CD8-positive, alpha-beta memory T cell (primary cell): ENCODE data around the gene DPH7. TPM values are rescaled to one million over a fixed set of nuclear protein-coding genes. Genes with fewer than 3 reads are reported as not detected.

Source experiments
- CTCF ChIA-PET: fragments of 350-600 bp; sonication (Branson Sonifier 250); formaldehyde crosslinking; loops from one replicate; lab custom pipeline; 2021; ENCODE audit warnings: antibody characterized with exemption; lab: Charles Lee
- POLR2A ChIA-PET: fragments of 350-600 bp; sonication (Branson Sonifier 250); formaldehyde crosslinking; loops from one replicate; lab custom pipeline; 2021; ENCODE audit warnings: antibody characterized with exemption; lab: Charles Lee
- DNase-seq, 5 donors: peaks; one replicate each; pipeline versions ENCODE4 v3.0.0 to v3.0.0-alpha.2; 2020 to 2022; ENCODE audit warnings: mixed read lengths in 1 of 5
- H3K27ac ChIP-seq: one replicate; pipeline ENCODE4 v1.7.0; 2013; ENCODE audit warnings: low read depth, mild to moderate bottlenecking, low read length, moderate library complexity
- H3K27me3 ChIP-seq: 2 replicates; pipeline ENCODE4 v1.7.0; 2013; ENCODE audit warnings: low read length, mild to moderate bottlenecking; ENCODE audit not compliant: insufficient read depth, poor library complexity, severe bottlenecking
- H3K36me3 ChIP-seq: 2 replicates; pipeline ENCODE4 v1.7.0; 2013; ENCODE audit warnings: mild to moderate bottlenecking, low read length, moderate library complexity; ENCODE audit not compliant: insufficient read depth
- H3K4me1 ChIP-seq: 2 replicates; pipeline ENCODE4 v1.7.0; 2013; ENCODE audit warnings: mild to moderate bottlenecking, low read length, moderate library complexity; ENCODE audit not compliant: insufficient read depth
- H3K4me3 ChIP-seq: 2 replicates; pipeline ENCODE4 v1.7.0; 2013; ENCODE audit warnings: mild to moderate bottlenecking, low read length
- H3K9me3 ChIP-seq: 2 replicates; pipeline ENCODE4 v1.7.0; 2013; ENCODE audit warnings: mild to moderate bottlenecking, low read length
- H3K27ac Mint-ChIP-seq, 8 donors: one replicate each; pipeline ENCODE4 v1.8.0; 2020 to 2021; ENCODE audit warnings: mixed read lengths in 8 of 8, mild to moderate bottlenecking in 6 of 8, inconsistent platforms in 3 of 8, moderate library complexity in 3 of 8
- H3K27me3 Mint-ChIP-seq, 2 donors: one replicate each; pipeline ENCODE4 v1.8.0; 2020 to 2021; ENCODE audit warnings: mixed read lengths in 2 of 2, mild to moderate bottlenecking in 1 of 2, moderate library complexity in 1 of 2
- H3K36me3 Mint-ChIP-seq, 3 donors: one replicate each; pipeline ENCODE4 v1.8.0; 2020 to 2021; ENCODE audit warnings: mixed read lengths in 3 of 3, inconsistent platforms in 1 of 3, mild to moderate bottlenecking in 1 of 3
- H3K4me1 Mint-ChIP-seq, 3 donors: one replicate each; pipeline ENCODE4 v1.8.0; 2020 to 2021; ENCODE audit warnings: mixed read lengths in 3 of 3, inconsistent platforms in 1 of 3, mild to moderate bottlenecking in 1 of 3
- H3K4me3 Mint-ChIP-seq, 7 donors: one replicate each; pipeline ENCODE4 v1.8.0; 2020 to 2021; ENCODE audit warnings: mixed read lengths in 7 of 7, mild to moderate bottlenecking in 6 of 7, moderate library complexity in 4 of 7, inconsistent platforms in 2 of 7
- H3K9me3 Mint-ChIP-seq, 5 donors: one replicate each; pipeline ENCODE4 v1.8.0; 2020 to 2022; ENCODE audit warnings: mixed read lengths in 5 of 5, mild to moderate bottlenecking in 3 of 5, moderate library complexity in 2 of 5, inconsistent platforms in 1 of 5
- polyA plus RNA-seq: library from polyadenylated mRNA; unstranded; fragments of 300-500 nt; fragmentation: Illumina TruSeq; gene quantifications from one replicate; pipeline ENCODE4 v1.2.3, GENCODE V29; 2021
- total RNA-seq, 2 experiments: library from RNA; stranded (reverse); gene quantifications; one replicate each; pipeline ENCODE4 v1.2.3, GENCODE V29; 2021

DPH7 gene
- total and polyA plus RNA-seq, 3 experiments from 2014 or later, result 31.3 to 38.2 (median 37.3) TPM

DNA sequence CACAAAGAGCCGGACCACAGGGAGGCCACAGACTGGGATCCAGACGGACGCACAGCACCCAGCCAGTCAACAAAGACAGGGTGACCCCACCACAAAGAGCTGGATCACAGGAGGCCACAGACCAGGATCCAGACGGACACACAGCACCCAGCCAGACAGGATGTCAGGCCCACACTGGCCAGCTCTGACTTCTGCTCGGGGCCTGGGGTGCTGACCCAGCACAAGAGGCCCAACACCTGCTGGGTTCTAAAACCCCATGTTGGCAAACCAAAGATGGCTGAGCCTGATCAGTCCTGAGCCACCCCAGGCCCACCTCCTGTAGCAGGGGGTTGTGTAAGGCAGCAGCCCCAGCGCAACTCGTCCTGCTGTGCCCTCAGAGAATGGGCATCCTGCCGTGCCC is 5.2 kb upstream of the DPH7 start:
- Mint-ChIP-seq H3K9me3 (no peaks in the 10 kb centered on the region), H3K4me3 (peak overlapping the region in 1 of 7 donors; percentile 74), H3K36me3 (peaks cover 4 to 64% (median 4%) of the 10 kb centered on the region in 3 donors), H3K27ac (no peak overlapping the region), H3K4me1 (peaks cover 7 to 16% (median 8%) of the 10 kb centered on the region in 3 donors), H3K27me3 (peaks cover 0 to 3% of the 10 kb centered on the region in 2 donors)
- Histone ChIP-seq H3K36me3 (peaks cover 17% of the 10 kb centered on the region), H3K4me3 (no peak overlapping the region), H3K27ac (no peak overlapping the region), H3K4me1 (peaks cover 3% of the 10 kb centered on the region), H3K27me3 (no peaks in the 10 kb centered on the region), H3K9me3 (no peaks in the 10 kb centered on the region)
- POLR2A ChIA-PET, result no interaction called here
- no peak for DNase-seq
- CTCF ChIA-PET, result no interaction called here

DNA sequence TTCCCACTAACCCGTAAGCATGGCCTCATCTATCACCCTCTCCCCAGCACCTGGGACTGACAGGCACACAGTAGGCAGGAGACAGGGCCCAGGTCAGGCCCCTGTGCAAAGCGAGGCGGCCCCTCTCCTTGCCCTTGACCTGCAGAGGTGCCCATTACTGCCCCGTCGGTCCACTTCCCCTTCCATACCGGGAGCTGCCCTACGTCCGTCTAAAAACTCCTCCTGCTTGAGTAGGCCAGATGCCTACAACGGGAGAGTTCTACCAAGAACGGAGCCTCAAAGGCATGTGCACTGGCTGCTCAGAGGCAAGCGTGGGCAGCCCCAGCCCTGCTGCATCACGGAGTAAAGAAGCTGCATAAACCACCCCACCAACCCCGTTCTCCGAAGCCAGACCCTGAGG is 4.6 kb upstream of the DPH7 start:
- CTCF ChIA-PET, result no interaction called here
- H3K4me3 Mint-ChIP-seq, result peak overlapping the region in 1 of 7 donors; percentile 74
- H3K4me1 Mint-ChIP-seq, result peaks cover 7 to 12% (median 10%) of the 10 kb centered on the region in 3 donors
- DNase-seq, result no peak
- H3K36me3 Mint-ChIP-seq, result peaks cover 4 to 61% (median 4%) of the 10 kb centered on the region in 3 donors
- no peaks in the 10 kb centered on the region for H3K4me1 ChIP-seq
- H3K27me3 ChIP-seq, result no peaks in the 10 kb centered on the region
- no peak overlapping the region for H3K4me3 ChIP-seq
- peaks cover 17% of the 10 kb centered on the region for H3K36me3 ChIP-seq
- no peak overlapping the region for H3K27ac ChIP-seq
- H3K27ac Mint-ChIP-seq, result no peak overlapping the region
- peaks cover 0 to 3% of the 10 kb centered on the region in 2 donors for H3K27me3 Mint-ChIP-seq
- H3K9me3 Mint-ChIP-seq, result no peaks in the 10 kb centered on the region
- no peaks in the 10 kb centered on the region for H3K9me3 ChIP-seq
- POLR2A ChIA-PET, result no interaction called here

DNA sequence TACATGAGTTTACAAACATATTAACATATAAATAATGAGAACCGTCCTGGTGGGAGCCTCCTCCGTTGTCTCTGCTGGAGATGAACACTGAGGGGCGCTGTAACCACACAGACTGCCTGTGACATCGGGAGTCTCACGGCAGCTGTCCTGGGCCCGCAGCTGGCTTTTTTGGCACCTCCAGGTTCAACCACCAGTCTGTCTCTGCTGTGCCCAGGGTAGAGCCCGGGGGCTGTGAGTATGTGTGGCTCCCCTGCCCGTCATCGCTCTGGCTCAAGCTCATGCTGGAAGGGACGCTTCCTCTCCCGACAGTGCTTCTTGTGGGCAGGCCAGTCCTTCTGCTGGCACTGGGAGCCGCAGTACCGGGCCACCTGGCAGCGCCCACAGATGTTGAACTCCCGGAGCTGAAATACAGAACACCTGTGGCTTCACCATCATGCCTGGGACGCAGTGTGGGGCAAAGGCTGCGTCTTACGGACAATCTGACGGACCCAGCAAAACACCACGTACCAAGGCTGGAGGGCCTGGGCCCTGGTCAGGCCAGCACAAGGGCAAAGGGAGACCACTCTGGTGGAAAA is 3.6 kb upstream of the DPH7 start:
- no peaks in the 10 kb centered on the region for H3K9me3 Mint-ChIP-seq

DNA sequence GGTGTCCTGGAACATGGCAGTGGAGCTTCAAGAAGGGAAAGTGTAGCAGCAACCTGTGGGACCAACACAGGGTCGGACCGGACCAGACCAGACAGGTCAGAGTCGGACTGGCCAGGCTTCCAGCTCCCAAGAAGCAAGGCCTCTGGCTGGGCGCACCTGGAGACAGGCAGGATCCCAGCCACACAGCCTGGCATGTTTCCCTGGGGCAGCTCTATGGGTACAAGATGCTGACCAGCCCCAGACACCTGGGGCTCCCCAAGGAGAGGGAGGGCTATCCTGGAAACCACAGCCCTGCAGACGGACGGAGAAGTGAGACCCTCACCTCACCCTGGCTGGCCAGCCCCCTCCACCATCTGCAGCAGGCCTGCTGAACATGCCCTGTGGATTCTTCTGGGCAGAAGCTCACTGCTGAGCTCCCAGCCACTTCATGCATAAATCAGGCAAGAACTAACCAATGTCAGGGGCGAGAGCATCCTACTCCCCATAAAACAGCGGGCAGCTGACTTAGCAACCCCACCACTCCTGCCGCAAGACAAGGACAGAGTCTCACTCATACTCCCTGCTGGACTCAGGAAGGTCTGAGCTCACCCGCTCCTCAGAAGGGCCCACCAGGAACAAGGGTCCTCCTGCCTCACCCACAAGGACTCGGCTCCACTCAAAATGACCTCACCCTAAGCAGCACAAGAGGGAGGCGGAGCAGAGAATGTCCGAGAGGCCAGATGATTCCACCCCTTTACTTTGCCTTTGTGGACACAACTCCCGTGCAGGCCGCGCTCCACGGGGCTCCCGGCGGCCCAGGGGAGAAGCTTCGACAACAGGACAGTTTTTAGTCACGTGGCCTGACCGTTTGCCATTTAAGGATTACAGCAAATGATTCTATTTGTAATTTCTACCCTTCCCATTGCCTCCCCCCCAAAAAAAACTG is 2.9 kb upstream of the DPH7 start:
- Histone ChIP-seq H3K4me3 (no peak overlapping the region), H3K27ac (no peak overlapping the region), H3K9me3 (no peaks in the 10 kb centered on the region), H3K27me3 (no peaks in the 10 kb centered on the region), H3K4me1 (peaks cover 16% of the 10 kb centered on the region), H3K36me3 (peaks cover 2% of the 10 kb centered on the region)
- H3K9me3 Mint-ChIP-seq, result no peaks in the 10 kb centered on the region
- no peak for DNase-seq
- H3K4me1 Mint-ChIP-seq, result peaks cover 15 to 19% (median 16%) of the 10 kb centered on the region in 3 donors
- H3K4me3 Mint-ChIP-seq, result peak overlapping the region in 2 of 7 donors; percentile 30 to 68
- peaks cover 0 to 46% (median 4%) of the 10 kb centered on the region in 3 donors for H3K36me3 Mint-ChIP-seq
- POLR2A ChIA-PET, result no interaction called here
- CTCF ChIA-PET, result no interaction called here
- peak overlapping the region in 3 of 8 donors; percentile 26 to 65 (median 35) for H3K27ac Mint-ChIP-seq
- peaks cover 0 to 3% of the 10 kb centered on the region in 2 donors for H3K27me3 Mint-ChIP-seq

More for the DNA sequence above, 3.6 kb upstream of the DPH7 start:
- Histone ChIP-seq H3K4me3 (no peak overlapping the region), H3K4me1 (peaks cover 9% of the 10 kb centered on the region), H3K27ac (no peak overlapping the region), H3K27me3 (no peaks in the 10 kb centered on the region), H3K9me3 (no peaks in the 10 kb centered on the region), H3K36me3 (peaks cover 9% of the 10 kb centered on the region)
- ChIA-PET CTCF (no interaction called here), POLR2A (no interaction called here)
- H3K27me3 Mint-ChIP-seq, result peaks cover 0 to 3% of the 10 kb centered on the region in 2 donors
- H3K27ac Mint-ChIP-seq, result no peak overlapping the region
- H3K4me1 Mint-ChIP-seq, result peaks cover 10 to 12% (median 11%) of the 10 kb centered on the region in 3 donors
- DNase-seq, result no peak
- H3K36me3 Mint-ChIP-seq, result peaks cover 0 to 51% (median 4%) of the 10 kb centered on the region in 3 donors
- peak overlapping the region in 1 of 7 donors; percentile 30 for H3K4me3 Mint-ChIP-seq

DNA sequence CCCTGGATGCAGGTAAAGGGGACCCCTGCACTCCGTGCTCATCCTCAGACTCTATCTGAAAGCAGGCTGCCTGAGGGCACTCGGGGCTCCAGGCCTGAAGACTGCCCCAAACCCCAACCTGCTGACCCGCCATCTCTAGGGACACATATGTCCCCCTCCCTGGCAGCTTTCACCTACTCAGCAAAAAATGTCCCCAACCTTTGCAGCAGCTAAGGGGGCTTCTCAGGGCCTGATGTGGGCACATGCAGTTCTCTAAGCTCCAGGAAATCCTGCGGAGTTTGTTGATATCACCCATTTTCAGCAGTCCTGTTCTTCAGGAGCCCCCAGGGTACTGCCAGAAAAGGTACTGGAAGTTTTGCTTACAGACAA is 2.2 kb upstream of the DPH7 start:
- POLR2A ChIA-PET, result no interaction called here

DNA sequence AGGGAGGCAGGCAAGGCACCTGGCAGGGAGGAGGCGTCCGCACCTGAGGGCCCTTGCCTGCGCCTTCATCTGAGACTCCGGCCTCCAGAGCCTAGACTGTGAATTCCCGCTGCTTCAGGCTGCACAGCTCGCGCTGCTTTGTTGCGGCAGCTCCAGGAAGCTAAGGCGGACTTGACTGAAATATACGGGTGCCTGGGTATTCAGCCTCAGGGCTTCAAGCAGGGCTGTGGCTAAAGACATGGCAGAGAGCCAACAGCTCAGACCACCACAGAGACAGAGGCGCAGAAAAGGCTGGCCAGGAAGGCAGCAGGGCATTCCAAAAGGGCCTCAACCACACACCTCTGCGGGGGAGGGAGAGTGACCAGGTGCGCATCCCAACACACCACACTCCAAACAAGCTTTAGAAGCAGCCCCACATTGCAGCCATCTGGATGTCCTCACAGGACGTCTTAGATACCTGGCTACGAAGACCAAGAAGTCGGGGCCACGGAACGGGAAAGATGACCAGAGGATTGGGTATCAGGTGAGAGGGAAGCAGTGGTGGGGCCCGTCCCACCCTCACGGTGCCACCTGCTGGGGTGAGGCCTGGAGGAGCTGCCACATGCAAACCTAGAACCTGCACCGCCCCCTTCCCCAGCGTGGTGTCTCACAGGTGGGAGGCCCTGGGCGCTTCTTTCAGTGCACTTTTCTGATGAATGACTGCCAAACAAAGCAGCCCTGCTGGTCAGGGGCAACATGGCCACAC is 1.7 kb upstream of the DPH7 start:
- H3K27me3 Mint-ChIP-seq, result peaks cover 0 to 3% of the 10 kb centered on the region in 2 donors
- POLR2A ChIA-PET, result interaction anchor here (0.8 kb wide), 1 partner anchor 38 kb away, joined by 5 read pairs; the partner anchor contains the start of gene EHMT1

More for the DNA sequence above, 2.2 kb upstream of the DPH7 start:
- Histone ChIP-seq H3K27me3 (no peaks in the 10 kb centered on the region), H3K4me3 (no peak overlapping the region), H3K4me1 (peaks cover 23% of the 10 kb centered on the region), H3K27ac (no peak overlapping the region), H3K9me3 (no peaks in the 10 kb centered on the region), H3K36me3 (peaks cover 4% of the 10 kb centered on the region)
- peaks cover 19 to 26% (median 22%) of the 10 kb centered on the region in 3 donors for H3K4me1 Mint-ChIP-seq
- H3K36me3 Mint-ChIP-seq, result peaks cover 0 to 45% (median under 1%) of the 10 kb centered on the region in 3 donors
- CTCF ChIA-PET, result interaction anchor here (1.0 kb wide), 1 partner anchor 20 kb away, joined by 3 read pairs; no protein-coding TSS in a partner anchor
- H3K27me3 Mint-ChIP-seq, result peaks cover 0 to 3% of the 10 kb centered on the region in 2 donors
- H3K9me3 Mint-ChIP-seq, result no peaks in the 10 kb centered on the region
- no peak overlapping the region for H3K4me3 Mint-ChIP-seq
- DNase-seq, result no peak
- H3K27ac Mint-ChIP-seq, result no peak overlapping the region

DNA sequence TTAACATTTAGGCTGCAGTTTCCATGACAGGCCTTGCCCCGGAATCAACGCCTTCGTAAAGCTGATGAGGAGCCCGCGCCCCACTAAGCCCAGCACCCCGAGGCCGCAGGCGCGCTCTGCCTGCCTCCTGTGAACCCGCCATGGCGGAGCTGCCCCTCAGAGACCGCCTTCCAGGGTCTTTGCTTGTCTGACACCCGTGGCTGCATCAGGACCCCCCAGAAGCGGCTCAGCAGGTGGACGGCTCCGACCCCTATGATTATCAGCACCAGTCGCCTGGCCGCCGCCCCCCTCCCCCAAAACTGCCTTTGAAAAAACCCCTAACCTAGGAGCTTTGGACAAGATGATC is 507 bp upstream of the DPH7 start:
- Histone ChIP-seq H3K4me1 (peaks cover 26% of the 10 kb centered on the region), H3K4me3 (peak overlapping the region; percentile 78), H3K27ac (peak overlapping the region; percentile 65), H3K9me3 (no peaks in the 10 kb centered on the region), H3K27me3 (no peaks in the 10 kb centered on the region), H3K36me3 (peaks cover 12% of the 10 kb centered on the region)
- Mint-ChIP-seq H3K4me1 (peaks cover 29 to 41% (median 31%) of the 10 kb centered on the region in 3 donors), H3K9me3 (no peaks in the 10 kb centered on the region), H3K4me3 (peak overlapping the region; percentile 73 to 91 (median 82)), H3K27ac (peak overlapping the region in 7 of 8 donors; percentile 63 to 90 (median 78)), H3K27me3 (peaks cover 0 to 3% of the 10 kb centered on the region in 2 donors), H3K36me3 (peaks cover 0 to 50% (median 9%) of the 10 kb centered on the region in 3 donors)
- DNase-seq, result peak in 1 of 5 donors; percentile 9
- ChIA-PET CTCF (interaction anchor here (0.7 to 2.6 kb wide), 11 partner anchors 8 to 69 kb away, joined by 3 to 13 read pairs (median 7); partner anchors contain the start of genes ARRDC1, EHMT1, MRPL41 and PNPLA7), POLR2A (interaction anchor here (0.8 to 1.5 kb wide), 3 partner anchors 26 to 39 kb away, joined by 5 read pairs; partner anchors contain the start of genes ARRDC1, EHMT1 and MRPL41)

More for the DNA sequence above, 1.7 kb upstream of the DPH7 start:
- CTCF ChIA-PET, result interaction anchor here (1.0 to 2.6 kb wide), 4 partner anchors 10 to 24 kb away, joined by 3 to 13 read pairs (median 8); partner anchors contain the start of genes ARRDC1 and ZMYND19
- Mint-ChIP-seq H3K9me3 (no peaks in the 10 kb centered on the region), H3K4me1 (peaks cover 25 to 32% (median 28%) of the 10 kb centered on the region in 3 donors), H3K27ac (peak overlapping the region in 1 of 8 donors; percentile 21), H3K4me3 (no peak overlapping the region), H3K36me3 (peaks cover 0 to 47% (median 4%) of the 10 kb centered on the region in 3 donors)
- Histone ChIP-seq H3K4me1 (peaks cover 26% of the 10 kb centered on the region), H3K27me3 (no peaks in the 10 kb centered on the region), H3K9me3 (no peaks in the 10 kb centered on the region), H3K36me3 (peaks cover 8% of the 10 kb centered on the region), H3K27ac (no peak overlapping the region), H3K4me3 (no peak overlapping the region)
- no peak for DNase-seq
